HepG2 (cell line): ENCODE data around the gene ARL17B. TPM values are rescaled to one million over a fixed set of nuclear protein-coding genes. Genes with fewer than 3 reads are reported as not detected.
A peak's percentile ranks its signal among the peaks of the same experiment; 100 is the strongest.

Source experiments
- DPF2 ChIP-seq: sonication (generic); formaldehyde crosslinking; IDR thresholded peaks from 2 replicates; pipeline ENCODE4 v1.4.0; 2020; ENCODE audit warnings: mild to moderate bottlenecking, low read depth, missing genetic modification reagents, borderline replicate concordance
- IKZF5 ChIP-seq: IDR thresholded peaks from 2 replicates; pipeline ENCODE4 v1.6.1; 2018; ENCODE audit warnings: missing genetic modification reagents, mild to moderate bottlenecking, missing compliant biosample characterization
- NFATC3 ChIP-seq: sonication (generic); formaldehyde crosslinking; IDR thresholded peaks from 2 replicates; pipeline ENCODE4 v1.5.1; 2020; ENCODE audit warnings: mild to moderate bottlenecking, missing genetic modification reagents
- PATZ1 ChIP-seq: sonication (generic); formaldehyde crosslinking; IDR thresholded peaks from 2 replicates; pipeline ENCODE4 v1.4.0; 2020; ENCODE audit warnings: missing genetic modification reagents
- SAP130 ChIP-seq: IDR thresholded peaks from 2 replicates; pipeline ENCODE4 v1.6.1; 2016; ENCODE audit warnings: low read depth
- TFE3 ChIP-seq: IDR thresholded peaks from 2 replicates; pipeline ENCODE4 v1.6.1; 2016
- YEATS2 ChIP-seq: sonication (generic); formaldehyde crosslinking; IDR thresholded peaks from 2 replicates; pipeline ENCODE4 v1.4.0; 2020; ENCODE audit warnings: missing genetic modification reagents, borderline replicate concordance
- ZNF335 ChIP-seq: sonication (generic); formaldehyde crosslinking; IDR thresholded peaks from 2 replicates; pipeline ENCODE4 v1.4.0; 2020; ENCODE audit warnings: missing genetic modification reagents
- ZNF83 ChIP-seq: sonication (generic); formaldehyde crosslinking; IDR thresholded peaks from 2 replicates; pipeline ENCODE4 v1.4.0; 2020; ENCODE audit warnings: missing genetic modification reagents, mild to moderate bottlenecking, borderline replicate concordance
- ZNF883 ChIP-seq: sonication (generic); formaldehyde crosslinking; IDR thresholded peaks from 2 replicates; pipeline ENCODE4 v1.5.1; 2020; ENCODE audit warnings: mild to moderate bottlenecking, missing genetic modification reagents; ENCODE audit errors: not compliant biosample characterization
- polyA plus RNA-seq, 8 experiments: library from polyadenylated mRNA; depleted of rRNA in 3 of 8; stranded (reverse) in 7 of 8; unstranded in 1 of 8; fragments of >200 nt; fragmentation: Illumina TruSeq in 4 of 8; extraction: Trizol in 4 of 8; gene quantifications; 2 replicates each; pipeline versions ENCODE4 v1.2.1 to v1.2.3, GENCODE V29; 2011 to 2016; ENCODE audit warnings: low read depth in 4 of 8, missing spikeins in 1 of 8, mixed read lengths in 1 of 8; ENCODE audit not compliant: insufficient read depth in 1 of 8
- total RNA-seq, 5 experiments: library from RNA; depleted of rRNA; stranded (reverse); fragments of >200 nt; fragmentation: Illumina TruSeq; extraction: Trizol; gene quantifications; 2 replicates each; pipeline ENCODE4 v1.2.3, GENCODE V29; 2016; ENCODE audit warnings: low read depth in 1 of 5
- TF ChIP-seq, protein P1 (sequence below): sonication (generic); formaldehyde crosslinking; IDR thresholded peaks from one replicate; pipeline ENCODE4 v1.5.1; 2020; ENCODE audit warnings: mild to moderate bottlenecking, missing genetic modification reagents; ENCODE audit errors: not compliant biosample characterization
- TF ChIP-seq, protein P2 (sequence below): sonication (generic); formaldehyde crosslinking; IDR thresholded peaks from 2 replicates; pipeline ENCODE4 v1.5.0; 2020; ENCODE audit warnings: mild to moderate bottlenecking, missing genetic modification reagents

The ARL17B gene
- total and polyA plus RNA-seq, 2 of the 13 experiments (the other 11 are each of a cell fraction or from before 2014, with no cell fraction given): 14.2 to 25.8 TPM

- peak; percentile 81 for TF ChIP-seq PATZ1 (CRISPR knock-in tag)
- TF ChIP-seq, protein P1, sequence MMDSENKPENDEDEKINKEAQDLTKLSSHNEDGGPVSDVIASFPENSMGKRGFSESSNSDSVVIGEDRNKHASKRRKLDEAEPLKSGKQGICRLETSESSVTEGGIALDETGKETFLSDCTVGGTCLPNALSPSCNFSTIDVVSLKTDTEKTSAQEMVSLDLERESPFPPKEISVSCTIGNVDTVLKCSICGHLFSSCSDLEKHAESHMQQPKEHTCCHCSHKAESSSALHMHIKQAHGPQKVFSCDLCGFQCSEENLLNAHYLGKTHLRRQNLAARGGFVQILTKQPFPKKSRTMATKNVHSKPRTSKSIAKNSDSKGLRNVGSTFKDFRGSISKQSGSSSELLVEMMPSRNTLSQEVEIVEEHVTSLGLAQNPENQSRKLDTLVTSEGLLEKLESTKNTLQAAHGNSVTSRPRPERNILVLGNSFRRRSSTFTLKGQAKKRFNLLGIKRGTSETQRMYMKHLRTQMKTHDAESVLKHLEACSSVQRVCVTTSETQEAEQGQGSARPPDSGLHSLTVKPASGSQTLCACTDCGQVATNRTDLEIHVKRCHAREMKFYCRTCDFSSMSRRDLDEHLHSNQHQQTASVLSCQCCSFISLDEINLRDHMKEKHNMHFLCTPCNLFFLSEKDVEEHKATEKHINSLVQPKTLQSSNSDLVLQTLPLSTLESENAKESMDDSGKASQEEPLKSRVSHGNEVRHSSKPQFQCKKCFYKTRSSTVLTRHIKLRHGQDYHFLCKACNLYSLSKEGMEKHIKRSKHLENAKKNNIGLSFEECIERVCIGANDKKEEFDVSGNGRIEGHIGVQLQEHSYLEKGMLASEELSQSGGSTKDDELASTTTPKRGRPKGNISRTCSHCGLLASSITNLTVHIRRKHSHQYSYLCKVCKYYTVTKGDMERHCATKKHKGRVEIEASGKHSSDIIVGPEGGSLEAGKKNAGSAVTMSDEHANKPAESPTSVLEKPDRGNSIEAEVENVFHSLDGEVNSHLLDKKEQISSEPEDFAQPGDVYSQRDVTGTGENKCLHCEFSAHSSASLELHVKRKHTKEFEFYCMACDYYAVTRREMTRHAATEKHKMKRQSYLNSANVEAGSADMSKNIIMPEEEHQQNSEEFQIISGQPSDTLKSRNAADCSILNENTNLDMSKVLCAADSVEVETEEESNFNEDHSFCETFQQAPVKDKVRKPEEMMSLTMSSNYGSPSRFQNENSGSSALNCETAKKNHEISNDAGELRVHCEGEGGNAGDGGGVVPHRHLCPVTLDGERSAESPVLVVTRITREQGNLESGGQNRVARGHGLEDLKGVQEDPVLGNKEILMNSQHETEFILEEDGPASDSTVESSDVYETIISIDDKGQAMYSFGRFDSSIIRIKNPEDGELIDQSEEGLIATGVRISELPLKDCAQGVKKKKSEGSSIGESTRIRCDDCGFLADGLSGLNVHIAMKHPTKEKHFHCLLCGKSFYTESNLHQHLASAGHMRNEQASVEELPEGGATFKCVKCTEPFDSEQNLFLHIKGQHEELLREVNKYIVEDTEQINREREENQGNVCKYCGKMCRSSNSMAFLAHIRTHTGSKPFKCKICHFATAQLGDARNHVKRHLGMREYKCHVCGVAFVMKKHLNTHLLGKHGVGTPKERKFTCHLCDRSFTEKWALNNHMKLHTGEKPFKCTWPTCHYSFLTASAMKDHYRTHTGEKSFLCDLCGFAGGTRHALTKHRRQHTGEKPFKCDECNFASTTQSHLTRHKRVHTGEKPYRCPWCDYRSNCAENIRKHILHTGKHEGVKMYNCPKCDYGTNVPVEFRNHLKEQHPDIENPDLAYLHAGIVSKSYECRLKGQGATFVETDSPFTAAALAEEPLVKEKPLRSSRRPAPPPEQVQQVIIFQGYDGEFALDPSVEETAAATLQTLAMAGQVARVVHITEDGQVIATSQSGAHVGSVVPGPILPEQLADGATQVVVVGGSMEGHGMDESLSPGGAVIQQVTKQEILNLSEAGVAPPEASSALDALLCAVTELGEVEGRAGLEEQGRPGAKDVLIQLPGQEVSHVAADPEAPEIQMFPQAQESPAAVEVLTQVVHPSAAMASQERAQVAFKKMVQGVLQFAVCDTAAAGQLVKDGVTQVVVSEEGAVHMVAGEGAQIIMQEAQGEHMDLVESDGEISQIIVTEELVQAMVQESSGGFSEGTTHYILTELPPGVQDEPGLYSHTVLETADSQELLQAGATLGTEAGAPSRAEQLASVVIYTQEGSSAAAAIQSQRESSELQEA (CRISPR knock-in tag): peak; percentile 18
- 0 out of 2 replicates have a peak, but pooled peaks have one; percentile 32 for TF ChIP-seq YEATS2 (CRISPR knock-in tag)
- TF ChIP-seq DPF2 (CRISPR knock-in tag): 0 out of 2 replicates have a peak, but pooled peaks have one; percentile 2
- TF ChIP-seq ZNF883 (CRISPR knock-in tag): peak; percentile 8
- TF ChIP-seq, protein P2, sequence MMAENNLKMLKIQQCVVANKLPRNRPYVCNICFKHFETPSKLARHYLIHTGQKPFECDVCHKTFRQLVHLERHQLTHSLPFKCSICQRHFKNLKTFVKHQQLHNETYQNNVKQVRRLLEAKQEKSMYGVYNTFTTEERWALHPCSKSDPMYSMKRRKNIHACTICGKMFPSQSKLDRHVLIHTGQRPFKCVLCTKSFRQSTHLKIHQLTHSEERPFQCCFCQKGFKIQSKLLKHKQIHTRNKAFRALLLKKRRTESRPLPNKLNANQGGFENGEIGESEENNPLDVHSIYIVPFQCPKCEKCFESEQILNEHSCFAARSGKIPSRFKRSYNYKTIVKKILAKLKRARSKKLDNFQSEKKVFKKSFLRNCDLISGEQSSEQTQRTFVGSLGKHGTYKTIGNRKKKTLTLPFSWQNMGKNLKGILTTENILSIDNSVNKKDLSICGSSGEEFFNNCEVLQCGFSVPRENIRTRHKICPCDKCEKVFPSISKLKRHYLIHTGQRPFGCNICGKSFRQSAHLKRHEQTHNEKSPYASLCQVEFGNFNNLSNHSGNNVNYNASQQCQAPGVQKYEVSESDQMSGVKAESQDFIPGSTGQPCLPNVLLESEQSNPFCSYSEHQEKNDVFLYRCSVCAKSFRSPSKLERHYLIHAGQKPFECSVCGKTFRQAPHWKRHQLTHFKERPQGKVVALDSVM (CRISPR knock-in tag): 0 out of 2 replicates have a peak, but pooled peaks have one; percentile 61
- TF ChIP-seq NFATC3 (CRISPR knock-in tag): 0 out of 2 replicates have a peak, but pooled peaks have one; percentile 68
- 0 out of 2 replicates have a peak, but pooled peaks have one; percentile 12 for TF ChIP-seq IKZF5
- TF ChIP-seq ZNF335 (CRISPR knock-in tag): 0 out of 2 replicates have a peak, but pooled peaks have one; percentile 27
- 0 out of 2 replicates have a peak, but pooled peaks have one; percentile 65 for TF ChIP-seq ZNF83
- TF ChIP-seq SAP130: peak; percentile 59
- TF ChIP-seq TFE3 (CRISPR knock-in tag): peak; percentile 19; the same call in 1 of the 2 replicates
Measured at GRCh38 chr17:46266063-46266655, 95.4 kb downstream of the ARL17B start (continued).
